ENCODE measurements around the gene KIF1B. TPM values are rescaled to one million over a fixed set of nuclear protein-coding genes. Genes with fewer than 3 reads are reported as not detected.

Gene KIF1B
- total RNA-seq, 1 donor from 2014 or later: 42.1 TPM

DNA sequence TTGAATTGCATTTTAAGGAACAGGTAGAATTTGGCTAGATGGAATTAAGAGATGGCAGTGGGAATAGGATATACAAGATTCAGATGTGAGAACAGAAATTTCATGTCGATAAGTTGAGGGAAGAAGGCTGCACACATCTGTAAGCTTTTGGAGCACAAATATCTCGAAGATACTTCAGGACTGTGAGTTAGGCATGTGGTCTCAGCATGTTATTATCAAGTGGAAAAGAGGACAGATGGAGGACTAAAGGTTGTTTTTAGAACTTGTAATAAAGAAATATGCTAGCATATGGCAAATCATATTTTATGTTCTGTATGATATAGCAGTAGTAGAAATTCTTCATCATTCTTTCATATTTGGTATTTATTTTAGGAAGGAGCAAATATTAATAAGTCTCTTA lies 61.5 kb downstream of the KIF1B start:
- no peak for DNase-seq (ENCODE audit: extremely low read depth, low read depth, low spot score)

- no peak for DNase-seq (ENCODE audit: extremely low read depth, low read depth, low spot score)
Observed at GRCh38 chr1:10272274-10272673, 61.9 kb downstream of the KIF1B start.

DNA sequence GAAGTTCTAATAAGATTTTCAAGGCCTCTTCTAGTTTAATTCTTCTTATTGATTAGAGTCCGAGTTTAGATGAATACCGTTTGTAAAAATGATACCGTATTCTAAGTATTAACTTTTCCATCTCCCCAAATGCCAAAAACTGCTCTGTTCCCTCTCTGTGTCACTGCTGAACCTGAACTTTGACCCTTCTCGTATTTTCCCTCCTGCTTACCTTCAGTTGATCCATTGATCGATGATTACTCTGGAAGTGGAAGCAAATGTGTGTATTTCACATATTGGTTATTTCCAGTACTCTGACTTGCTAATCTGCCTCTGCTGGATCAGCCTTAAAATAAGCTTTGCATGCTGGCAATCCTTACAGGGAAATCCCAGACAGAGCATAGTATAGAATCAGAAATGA lies 68.5 kb downstream of the KIF1B start:
- no peak for DNase-seq (ENCODE audit: extremely low read depth, low read depth, low spot score)

GRCh38 chr1:10280439-10281350 lies 70.3 kb downstream of the KIF1B start:
- DNase-seq (ENCODE audit: extremely low read depth, low read depth, low spot score): no peak

DNA sequence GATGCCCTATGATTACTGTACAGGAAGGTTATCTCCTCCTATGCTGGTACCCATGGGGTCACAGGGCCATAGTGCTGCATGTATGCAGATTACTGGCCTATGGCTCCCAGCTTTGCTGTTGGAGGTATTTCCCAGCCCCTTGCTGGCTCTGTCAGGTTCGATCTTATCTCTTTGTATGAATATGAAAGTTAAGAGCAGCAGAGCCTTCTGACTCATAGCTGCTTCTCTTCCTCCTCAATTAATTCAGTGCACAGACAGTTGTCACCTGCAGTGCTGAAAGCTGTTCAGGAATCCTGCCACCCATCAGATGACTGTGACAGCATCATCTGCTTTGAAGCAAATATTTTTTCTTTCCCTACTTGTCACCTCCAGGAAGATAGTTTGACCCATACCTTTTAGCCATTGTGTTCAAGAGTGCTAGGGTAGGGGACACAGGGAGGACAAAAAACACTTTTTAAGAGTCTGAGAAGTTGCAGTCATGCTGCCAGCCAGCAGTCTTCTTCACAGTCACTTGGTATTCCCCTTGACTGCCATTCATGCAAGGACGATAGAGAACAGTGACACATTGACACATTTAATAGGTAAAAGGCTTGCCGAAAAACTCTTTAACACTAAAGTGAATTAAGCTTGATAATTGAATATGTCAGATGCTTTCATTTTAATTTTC lies 73.1 kb downstream of the KIF1B start:
- no peak for DNase-seq (ENCODE audit: extremely low read depth, low read depth, low spot score)

DNA sequence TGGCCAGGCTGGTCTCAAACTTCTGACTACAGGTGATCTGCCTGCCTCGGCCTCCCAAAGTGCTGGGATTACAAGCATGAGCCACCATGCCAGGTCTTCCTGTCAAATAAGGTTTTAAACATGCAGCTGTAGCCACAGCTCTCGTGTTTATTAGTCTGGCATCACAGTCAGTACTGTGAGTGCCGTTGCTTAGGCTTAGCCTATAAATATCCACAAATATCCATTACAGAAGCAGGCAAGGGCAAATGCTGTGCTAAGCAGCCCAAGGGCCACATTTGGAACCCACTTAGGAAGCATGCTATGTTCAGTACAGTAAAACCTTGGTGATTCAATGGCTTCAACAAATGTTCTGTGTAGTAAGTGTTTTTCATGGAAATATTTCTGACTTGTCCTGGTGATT lies 75.9 kb downstream of the KIF1B start:
- no peak for DNase-seq (ENCODE audit: extremely low read depth, low read depth, low spot score)

DNA sequence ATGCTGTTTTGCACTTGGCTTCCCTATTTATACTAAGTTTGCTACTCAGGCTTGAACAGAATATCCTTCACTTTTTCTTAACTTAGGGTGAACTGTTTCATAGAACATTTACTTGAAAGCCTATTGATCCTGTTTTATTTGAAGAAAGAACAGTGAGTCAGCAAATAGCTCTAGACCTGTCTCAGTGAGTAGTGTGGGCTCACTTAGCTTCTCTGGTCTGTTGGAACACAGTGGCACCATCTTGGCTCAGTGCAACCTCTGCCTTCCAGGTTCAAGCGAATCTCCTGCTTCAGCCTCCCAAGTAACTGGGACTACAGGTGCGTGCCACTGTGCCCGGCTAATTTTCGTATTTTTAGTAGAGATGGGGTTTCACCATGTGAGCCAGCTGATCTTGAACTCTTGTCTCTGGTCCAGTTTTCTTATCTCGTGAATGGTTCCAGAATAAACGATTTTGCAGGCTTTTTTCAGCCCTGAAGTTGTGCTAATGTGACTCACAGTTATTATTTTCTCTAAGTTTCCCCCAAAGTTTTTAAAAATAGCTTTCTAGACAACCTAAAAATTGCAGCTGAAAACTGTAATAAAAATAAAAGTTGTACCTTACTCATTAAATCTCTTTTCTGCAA lies 76.8 kb downstream of the KIF1B start:
- DNase-seq (ENCODE audit: extremely low read depth, low read depth, low spot score): no peak

GRCh38 chr1:10288029-10288615 lies 77.8 kb downstream of the KIF1B start:
- no peak for DNase-seq (ENCODE audit: extremely low read depth, low read depth, low spot score)

- DNase-seq (ENCODE audit: extremely low read depth, low read depth, low spot score): no peak
Observed at GRCh38 chr1:10291705-10292104, 81.3 kb downstream of the KIF1B start.

DNA sequence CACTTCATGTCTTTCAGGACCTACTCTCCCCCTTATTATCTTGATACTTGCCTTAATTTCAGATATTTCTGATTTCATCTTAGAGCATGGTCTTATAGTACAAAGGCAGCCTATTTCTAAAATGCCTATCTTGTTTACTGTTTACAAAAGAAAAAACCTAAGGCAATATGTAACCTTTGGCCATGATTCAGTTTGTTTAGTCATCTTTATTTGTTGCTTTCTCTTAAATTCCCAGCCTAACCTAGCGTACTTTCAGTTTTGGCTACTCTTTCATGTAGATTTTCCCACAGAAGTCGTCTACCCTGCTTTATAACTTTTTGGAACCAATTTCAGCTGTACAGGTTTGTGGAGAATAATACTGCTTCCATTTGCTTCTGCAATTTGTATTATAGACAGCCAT lies 81.8 kb downstream of the KIF1B start:
- DNase-seq (ENCODE audit: extremely low read depth, low read depth, low spot score): no peak

DNA sequence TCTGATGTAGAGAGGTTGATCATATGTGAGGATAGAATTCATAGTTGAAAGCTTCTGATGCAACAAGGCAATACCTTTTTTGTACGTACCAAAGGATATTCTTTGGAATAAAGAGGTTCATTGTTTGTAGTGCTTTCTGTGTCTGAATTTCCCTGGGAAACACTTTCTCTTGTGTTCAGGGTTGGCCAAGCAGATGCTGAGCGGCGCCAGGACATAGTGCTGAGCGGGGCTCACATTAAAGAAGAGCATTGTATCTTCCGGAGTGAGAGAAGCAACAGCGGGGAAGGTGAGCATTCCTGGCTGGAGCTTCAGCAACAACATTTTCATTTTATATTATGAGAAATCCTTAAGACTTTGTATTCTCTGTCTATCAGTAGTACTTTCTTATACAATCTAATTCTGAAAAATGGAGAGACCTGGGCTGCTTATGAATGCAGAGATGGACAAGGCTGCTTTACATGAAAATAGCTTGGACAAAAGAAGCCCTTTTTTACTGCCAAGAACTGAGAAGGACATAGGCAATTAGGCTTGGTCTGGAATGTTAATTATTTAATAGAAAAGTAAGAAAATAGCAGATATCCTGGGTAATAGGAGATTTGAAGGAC lies 85.2 kb downstream of the KIF1B start:
- no peak for DNase-seq (ENCODE audit: extremely low read depth, low read depth, low spot score)

DNA sequence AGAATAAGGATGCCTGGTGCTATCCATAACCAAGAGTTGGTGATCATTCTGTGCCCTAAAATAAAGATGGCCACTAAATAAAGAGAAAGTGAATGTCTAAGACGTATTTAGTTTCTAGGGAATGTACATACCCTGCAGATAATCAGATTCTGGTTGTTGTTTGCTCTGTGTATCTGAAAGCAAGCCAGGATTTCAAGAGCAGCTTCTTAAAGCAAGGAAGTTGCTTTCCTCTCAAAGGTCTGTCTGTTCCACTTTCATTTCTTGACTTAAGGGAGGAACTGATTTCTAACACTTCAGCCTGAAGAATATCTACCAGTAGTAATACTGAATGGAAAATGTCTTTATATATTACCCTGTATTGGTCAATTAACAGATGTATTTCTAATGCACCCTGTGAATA lies 88.8 kb downstream of the KIF1B start:
- DNase-seq (ENCODE audit: extremely low read depth, low read depth, low spot score): no peak

- no peak for DNase-seq (ENCODE audit: extremely low read depth, low read depth, low spot score)
Observed at GRCh38 chr1:10302416-10302815, 92.0 kb downstream of the KIF1B start.

GRCh38 chr1:10304295-10304694 lies 93.9 kb downstream of the KIF1B start:
- DNase-seq (ENCODE audit: extremely low read depth, low read depth, low spot score): no peak

DNA sequence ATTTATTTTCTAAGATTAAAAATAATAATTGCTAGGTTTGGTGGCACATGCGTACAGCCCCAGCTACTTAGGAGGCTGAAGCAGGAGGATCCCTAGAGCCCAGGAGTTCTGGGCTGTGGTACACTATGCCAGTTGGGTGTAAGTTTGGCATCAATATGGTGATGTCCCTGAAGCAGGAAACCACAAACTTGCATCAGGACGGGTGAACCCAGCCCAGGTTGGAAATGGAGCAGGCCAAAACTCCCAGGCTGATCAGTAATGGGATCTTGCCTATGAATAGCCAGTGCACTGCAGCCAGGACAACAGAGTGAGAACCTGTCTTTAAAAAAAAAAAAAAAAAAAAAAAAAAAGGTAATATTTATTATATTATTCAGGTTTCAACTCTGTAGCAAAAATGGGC lies 96.1 kb downstream of the KIF1B start:
- DNase-seq (ENCODE audit: extremely low read depth, low read depth, low spot score): no peak

GRCh38 chr1:10308001-10308400 lies 97.6 kb downstream of the KIF1B start:
- no peak for DNase-seq (ENCODE audit: extremely low read depth, low read depth, low spot score)

GRCh38 chr1:10309243-10310011 lies 99.1 kb downstream of the KIF1B start:
- DNase-seq (ENCODE audit: extremely low read depth, low read depth, low spot score): no peak

GRCh38 chr1:10316752-10317151 lies 106.4 kb downstream of the KIF1B start:
- DNase-seq (ENCODE audit: extremely low read depth, low read depth, low spot score): no peak

GRCh38 chr1:10319750-10320149 lies 109.4 kb downstream of the KIF1B start:
- DNase-seq (ENCODE audit: extremely low read depth, low read depth, low spot score): no peak

- DNase-seq (ENCODE audit: extremely low read depth, low read depth, low spot score): no peak
Observed at GRCh38 chr1:10320336-10320735, 110.0 kb downstream of the KIF1B start.
